H9 (cell line): ENCODE measurements around the gene C2orf92. TPM values are rescaled to one million over a fixed set of nuclear protein-coding genes. Genes with fewer than 3 reads are reported as not detected.

Source experiments
- DNase-seq: peaks from one replicate; pipeline ENCODE4 v3.0.0-alpha.2; 2017
- H2AFZ ChIP-seq: one replicate; pipeline ENCODE4 v1.6.1; 2013; ENCODE audit warnings: mild to moderate bottlenecking, low read length, control low read depth, moderate library complexity
- H2AK5ac ChIP-seq: 2 replicates; pipeline ENCODE4 v1.6.1; 2013; ENCODE audit warnings: low read length, control low read depth, mixed read lengths; ENCODE audit not compliant: insufficient read length
- H2BK120ac ChIP-seq: one replicate; pipeline ENCODE4 v1.6.1; 2013; ENCODE audit warnings: low read depth, mild to moderate bottlenecking, low read length, control low read depth, inconsistent platforms; ENCODE audit not compliant: poor library complexity, severe bottlenecking
- H2BK12ac ChIP-seq: 2 replicates; pipeline ENCODE4 v1.6.1; 2013; ENCODE audit warnings: low read length, control low read depth, mixed read lengths, low read depth; ENCODE audit not compliant: insufficient read length
- H2BK15ac ChIP-seq: 2 replicates; pipeline ENCODE4 v1.6.1; 2013; ENCODE audit warnings: low read depth, low read length, control low read depth
- H2BK20ac ChIP-seq: one replicate; pipeline ENCODE4 v1.6.1; 2013; ENCODE audit warnings: low read depth, mild to moderate bottlenecking, low read length, control low read depth, inconsistent platforms; ENCODE audit not compliant: poor library complexity, severe bottlenecking
- H2BK5ac ChIP-seq: 2 replicates; pipeline ENCODE4 v1.6.1; 2013; ENCODE audit warnings: low read length, control low read depth, mixed read lengths; ENCODE audit not compliant: insufficient read length
- H3K14ac ChIP-seq: 2 replicates; pipeline ENCODE4 v1.6.1; 2013; ENCODE audit warnings: low read length, control low read depth; ENCODE audit not compliant: insufficient read depth
- H3K18ac ChIP-seq: 2 replicates; pipeline ENCODE4 v1.6.1; 2013; ENCODE audit warnings: low read depth, mild to moderate bottlenecking, mixed read lengths, low read length, control low read depth; ENCODE audit not compliant: insufficient read length
- H3K23ac ChIP-seq: 2 replicates; pipeline ENCODE4 v1.6.1; 2013; ENCODE audit warnings: low read length, control low read depth, mixed read lengths, low read depth; ENCODE audit not compliant: insufficient read length
- H3K23me2 ChIP-seq: 2 replicates; pipeline ENCODE4 v1.6.1; 2013; ENCODE audit warnings: low read depth, mild to moderate bottlenecking, mixed read lengths, low read length, control low read depth; ENCODE audit not compliant: insufficient read length, poor library complexity, severe bottlenecking
- H3K27ac ChIP-seq: 2 replicates; pipeline ENCODE4 v1.5.1; 2013; ENCODE audit warnings: low read length, control low read depth, mixed read lengths, low read depth; ENCODE audit not compliant: insufficient read length
- H3K27me3 ChIP-seq: 2 replicates; pipeline ENCODE4 v1.6.1; 2013; ENCODE audit warnings: low read length, control low read depth, inconsistent platforms; ENCODE audit not compliant: insufficient read depth
- H3K4ac ChIP-seq: 2 replicates; pipeline ENCODE4 v1.6.1; 2013; ENCODE audit warnings: low read depth, mild to moderate bottlenecking, control low read depth, inconsistent platforms, low read length, moderate library complexity
- H3K4me1 ChIP-seq: 2 replicates; pipeline ENCODE4 v1.6.1; 2013; ENCODE audit warnings: low read length, control low read depth, inconsistent platforms; ENCODE audit not compliant: insufficient read depth
- H3K4me2 ChIP-seq: 2 replicates; pipeline ENCODE4 v1.6.1; 2013; ENCODE audit warnings: low read length, control low read depth, mixed read lengths; ENCODE audit not compliant: insufficient read length, insufficient read depth
- H3K56ac ChIP-seq: 2 replicates; pipeline ENCODE4 v1.6.1; 2013; ENCODE audit warnings: low read depth, mild to moderate bottlenecking, mixed read lengths, low read length, control low read depth; ENCODE audit not compliant: insufficient read length
- H3K79me1 ChIP-seq: 2 replicates; pipeline ENCODE4 v1.6.1; 2013; ENCODE audit warnings: low read depth, mild to moderate bottlenecking, moderate library complexity, low read length, control low read depth, inconsistent platforms; ENCODE audit not compliant: insufficient read depth, poor library complexity, severe bottlenecking
- H3K79me2 ChIP-seq: 2 replicates; pipeline ENCODE4 v1.6.1; 2013; ENCODE audit warnings: low read length, control low read depth, inconsistent platforms; ENCODE audit not compliant: insufficient read depth
- H3K9ac ChIP-seq: 2 replicates; pipeline ENCODE4 v1.6.1; 2013; ENCODE audit warnings: low read length, control low read depth, mixed read lengths; ENCODE audit not compliant: insufficient read length; ENCODE audit errors: extremely low read depth
- H3K9me3 ChIP-seq: one replicate; pipeline ENCODE4 v1.6.1; 2013; ENCODE audit warnings: low read depth, low read length, inconsistent platforms; ENCODE audit not compliant: control insufficient read depth
- H3T11ph ChIP-seq: one replicate; pipeline ENCODE4 v1.6.1; 2013; ENCODE audit warnings: mild to moderate bottlenecking, low read length, control low read depth, inconsistent platforms
- H4K20me1 ChIP-seq: one replicate; pipeline ENCODE4 v1.6.1; 2013; ENCODE audit not compliant: control insufficient read depth, insufficient read length, insufficient read depth
- H4K5ac ChIP-seq: 2 replicates; pipeline ENCODE4 v1.6.1; 2013; ENCODE audit warnings: low read depth, mild to moderate bottlenecking, mixed read lengths, low read length, control low read depth; ENCODE audit not compliant: insufficient read length
- H4K8ac ChIP-seq: replicated peaks from 2 replicates; pipeline ENCODE4 v1.6.1; 2013; ENCODE audit warnings: low read length, control low read depth, mixed read lengths, low read depth; ENCODE audit not compliant: insufficient read length
- H4K91ac ChIP-seq: 2 replicates; pipeline ENCODE4 v1.6.1; 2013; ENCODE audit warnings: low read depth, mild to moderate bottlenecking, moderate library complexity, mixed read lengths, low read length, control low read depth; ENCODE audit not compliant: insufficient read length
- H3K27ac Mint-ChIP-seq, 3 experiments: 2 replicates in 2 of 3; 3 replicates in 1 of 3; pipeline ENCODE4 v1.8.0; 2020 to 2021; ENCODE audit warnings: mixed read lengths in 3 of 3, mild to moderate bottlenecking in 1 of 3, moderate library complexity in 1 of 3
- H3K27me3 Mint-ChIP-seq: 2 replicates; pipeline ENCODE4 v1.8.0; 2021; ENCODE audit warnings: low read depth, mild to moderate bottlenecking, moderate library complexity, mixed read lengths
- H3K36me3 Mint-ChIP-seq, 3 experiments: 2 replicates in 2 of 3; 3 replicates in 1 of 3; pipeline ENCODE4 v1.8.0; 2020 to 2021; ENCODE audit warnings: low read depth in 3 of 3, mixed read lengths in 3 of 3; ENCODE audit not compliant: insufficient read depth in 1 of 3
- H3K4me1 Mint-ChIP-seq, 2 experiments: 2 replicates each; pipeline ENCODE4 v1.8.0; 2020; ENCODE audit warnings: mixed read lengths in 2 of 2
- H3K4me3 Mint-ChIP-seq, 2 experiments: 2 replicates in 1 of 2; 3 replicates in 1 of 2; pipeline ENCODE4 v1.8.0; 2020 to 2021; ENCODE audit warnings: mild to moderate bottlenecking in 2 of 2, mixed read lengths in 2 of 2, moderate library complexity in 1 of 2
- H3K9me3 Mint-ChIP-seq, 2 experiments: 2 replicates in 1 of 2; 3 replicates in 1 of 2; pipeline ENCODE4 v1.8.0; 2020; ENCODE audit warnings: mild to moderate bottlenecking in 2 of 2, mixed read lengths in 2 of 2, moderate library complexity in 1 of 2
- CTCF ChIP-seq: fragments of 200-600 bp; sonication (generic); conservative IDR thresholded peaks from 3 replicates; pipeline ENCODE4 v1.8.0; 2021; ENCODE audit warnings: antibody characterized with exemption, mild to moderate bottlenecking
- WGBS: extraction: QIAGEN DNeasy Blood & Tissue Kit; methylation state at CpG from one replicate; pipeline ENCODE4 v1.1.7; 2013; ENCODE audit warnings: missing lambda C conversion rate, low lambda C conversion rate, mixed read lengths; ENCODE audit not compliant: insufficient read length; ENCODE audit errors: extremely low coverage; 5-methylcytosine and 5-hydroxymethylcytosine counted together
- total RNA-seq: library from RNA; stranded (reverse); gene quantifications from 2 replicates; pipeline ENCODE4 v1.2.1, GENCODE V29; 2021

The C2orf92 gene
- total RNA-seq, 1 experiment from 2014 or later: 7.3 TPM

- Histone ChIP-seq H3K9ac (no peak overlapping the region), H3K4me2 (no peak overlapping the region), H3K14ac (no peak overlapping the region; the same call in 1 of the 2 replicates), H3K56ac (no peak overlapping the region), H3T11ph (no peak overlapping the region), H2BK120ac (no peak overlapping the region), H3K9me3 (no peaks in the 10 kb centered on the region), H3K23me2 (no peaks in the 10 kb centered on the region), H4K91ac (no peak overlapping the region), H3K23ac (no peak overlapping the region), H3K79me2 (no peaks in the 10 kb centered on the region), H2BK12ac (no peak overlapping the region), H3K4me1 (no peaks in the 10 kb centered on the region), H3K4ac (no peak overlapping the region), H4K8ac (no peak overlapping the region), H2BK15ac (no peak overlapping the region), H3K79me1 (no peaks in the 10 kb centered on the region), H2AK5ac (no peak overlapping the region), H3K27ac (no peak overlapping the region), H4K20me1 (no peaks in the 10 kb centered on the region), H2BK20ac (no peak overlapping the region), H3K18ac (no peak overlapping the region), H2AFZ (no peak overlapping the region), H2BK5ac (no peak overlapping the region), H3K27me3 (no peaks in the 10 kb centered on the region), H4K5ac (no peak overlapping the region)
- no CpG with 5 or more reads among the region's 23 CpGs for WGBS
- Mint-ChIP-seq H3K4me3 (no peak overlapping the region), H3K4me1 (peaks cover 16 to 17% of the 10 kb centered on the region in 2 experiments), H3K27me3 (peaks cover 16% of the 10 kb centered on the region), H3K9me3 (no peaks in the 10 kb centered on the region; a peak in 2 of 5 replicates), H3K36me3 (peaks cover 0 to 2% (median 2%) of the 10 kb centered on the region in 3 experiments; a peak in 3 of 7 replicates), H3K27ac (peak overlapping the region in 1 of 3 experiments; percentile 29; a peak in 1 of 7 replicates)
- DNase-seq: no peak
- TF ChIP-seq CTCF: no peak
These were observed 69.7 kb downstream of the C2orf92 start for GRCh38 chr2:97739020-97739892.
